Measurements from ENCODE around the gene PRAF2. TPM values are rescaled to one million over a fixed set of nuclear protein-coding genes. Genes with fewer than 3 reads are reported as not detected.

The PRAF2 gene
- total RNA-seq, 4 donors from 2014 or later, result 4.6 to 15.6 (median 9.2) TPM

DNA sequence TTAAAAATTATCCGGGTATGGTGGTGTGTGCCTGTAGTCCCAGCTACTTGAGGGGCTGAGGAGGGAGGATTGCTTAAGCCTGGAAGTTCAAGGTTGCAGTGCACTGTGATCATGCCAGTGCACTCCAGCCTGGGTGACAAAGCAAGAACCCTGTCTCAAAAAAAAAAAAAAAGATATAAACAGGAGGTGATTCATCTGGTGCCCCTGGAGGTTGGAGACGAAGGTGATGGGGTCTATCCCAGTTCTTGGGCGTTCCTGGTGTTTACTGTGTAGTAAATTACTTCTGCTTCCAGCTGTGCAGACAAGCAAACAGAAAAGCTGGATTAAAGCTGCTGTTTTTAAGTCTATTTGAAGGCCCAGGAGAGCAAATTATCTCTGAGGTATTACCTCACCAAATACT is 29.8 kb upstream of the PRAF2 start:
- H3K4me1 ChIP-seq, result no peaks in the 10 kb centered on the region
- WGBS, result 64% methylated on average over 3 of the region's 3 CpGs
- H3K27ac ChIP-seq, result no peak overlapping the region
- DNase-seq (ENCODE audit: low spot score in 2 of 2), result no peak
- no peaks in the 10 kb centered on the region for H3K27me3 ChIP-seq
- TF ChIP-seq POLR2AphosphoS5 (IDR thresholded peaks at IDR 0.05) (no peak), EP300 (IDR thresholded peaks at IDR 0.05) (no peak), POLR2A (IDR thresholded peaks at IDR 0.05) (no peak)
- TF ChIP-seq, protein P1, sequence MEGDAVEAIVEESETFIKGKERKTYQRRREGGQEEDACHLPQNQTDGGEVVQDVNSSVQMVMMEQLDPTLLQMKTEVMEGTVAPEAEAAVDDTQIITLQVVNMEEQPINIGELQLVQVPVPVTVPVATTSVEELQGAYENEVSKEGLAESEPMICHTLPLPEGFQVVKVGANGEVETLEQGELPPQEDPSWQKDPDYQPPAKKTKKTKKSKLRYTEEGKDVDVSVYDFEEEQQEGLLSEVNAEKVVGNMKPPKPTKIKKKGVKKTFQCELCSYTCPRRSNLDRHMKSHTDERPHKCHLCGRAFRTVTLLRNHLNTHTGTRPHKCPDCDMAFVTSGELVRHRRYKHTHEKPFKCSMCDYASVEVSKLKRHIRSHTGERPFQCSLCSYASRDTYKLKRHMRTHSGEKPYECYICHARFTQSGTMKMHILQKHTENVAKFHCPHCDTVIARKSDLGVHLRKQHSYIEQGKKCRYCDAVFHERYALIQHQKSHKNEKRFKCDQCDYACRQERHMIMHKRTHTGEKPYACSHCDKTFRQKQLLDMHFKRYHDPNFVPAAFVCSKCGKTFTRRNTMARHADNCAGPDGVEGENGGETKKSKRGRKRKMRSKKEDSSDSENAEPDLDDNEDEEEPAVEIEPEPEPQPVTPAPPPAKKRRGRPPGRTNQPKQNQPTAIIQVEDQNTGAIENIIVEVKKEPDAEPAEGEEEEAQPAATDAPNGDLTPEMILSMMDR (IDR thresholded peaks at IDR 0.05), result no peak
- no peaks in the 10 kb centered on the region for H3K36me3 ChIP-seq
- no peak overlapping the region for H3K4me3 ChIP-seq
- no peaks in the 10 kb centered on the region for H3K9me3 ChIP-seq

DNA sequence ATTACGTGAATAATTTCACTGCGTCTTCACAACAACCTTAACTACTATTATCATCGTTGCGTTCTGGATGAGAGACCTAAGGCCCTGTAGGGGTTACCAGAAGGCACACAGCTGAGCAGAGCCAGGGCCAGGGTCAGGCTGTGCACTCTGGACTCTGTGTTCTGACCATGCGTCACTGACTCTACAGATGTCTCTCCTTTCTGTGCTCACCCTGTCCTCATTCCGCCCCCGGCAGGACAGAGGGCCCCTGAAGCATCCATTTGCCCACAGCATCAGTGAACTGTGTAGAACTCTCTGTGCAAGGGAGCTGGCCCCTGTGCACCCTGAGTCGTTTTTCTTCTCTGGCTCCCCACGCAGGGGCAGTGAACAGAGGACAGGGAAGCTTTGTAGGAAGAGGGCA is 28.4 kb upstream of the PRAF2 start:
- H3K36me3 ChIP-seq, result no peaks in the 10 kb centered on the region
- no peak for DNase-seq (ENCODE audit: low spot score in 2 of 2)
- WGBS, result 77% methylated on average over 9 of the region's 9 CpGs
- H3K4me3 ChIP-seq, result no peak overlapping the region
- no peaks in the 10 kb centered on the region for H3K9me3 ChIP-seq
- no peak overlapping the region for H3K27ac ChIP-seq
- no peak for TF ChIP-seq POLR2A (IDR thresholded peaks at IDR 0.05)
- TF ChIP-seq, protein P1 (IDR thresholded peaks at IDR 0.05), result no peak
- no peak for TF ChIP-seq EP300 (IDR thresholded peaks at IDR 0.05)
- TF ChIP-seq POLR2AphosphoS5 (IDR thresholded peaks at IDR 0.05), result no peak
- H3K27me3 ChIP-seq, result no peaks in the 10 kb centered on the region
- no peaks in the 10 kb centered on the region for H3K4me1 ChIP-seq

DNA sequence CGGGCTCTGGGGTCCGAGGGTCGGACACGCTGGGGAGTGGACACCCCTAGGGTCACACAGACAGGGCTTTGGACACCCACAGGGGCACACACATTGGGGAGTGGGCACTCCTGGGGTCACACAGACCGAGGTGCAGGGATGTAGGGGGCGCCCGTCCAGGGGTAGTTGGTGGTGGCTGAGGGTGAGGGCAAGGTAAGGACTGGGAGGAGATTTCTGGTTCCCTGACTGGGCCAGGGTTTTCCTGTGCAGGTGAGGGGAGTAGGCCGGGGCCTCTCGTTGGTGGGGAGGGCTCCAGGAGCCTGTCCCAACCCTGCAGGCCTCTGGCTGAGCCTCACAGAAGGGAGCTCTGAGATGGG is 27.8 kb upstream of the PRAF2 start:
- no peak for DNase-seq (ENCODE audit: low spot score in 2 of 2)
- no peaks in the 10 kb centered on the region for H3K36me3 ChIP-seq
- H3K4me3 ChIP-seq, result peak overlapping the region; percentile 58
- no peaks in the 10 kb centered on the region for H3K9me3 ChIP-seq
- WGBS, result 46% methylated on average over 4 of the region's 9 CpGs
- no peaks in the 10 kb centered on the region for H3K4me1 ChIP-seq
- peak overlapping the region; percentile 54 for H3K27ac ChIP-seq
- H3K27me3 ChIP-seq, result no peaks in the 10 kb centered on the region
- TF ChIP-seq POLR2AphosphoS5 (IDR thresholded peaks at IDR 0.05) (no peak), POLR2A (IDR thresholded peaks at IDR 0.05) (no peak), EP300 (IDR thresholded peaks at IDR 0.05) (no peak)
- TF ChIP-seq, protein P1 (IDR thresholded peaks at IDR 0.05), result no peak

DNA sequence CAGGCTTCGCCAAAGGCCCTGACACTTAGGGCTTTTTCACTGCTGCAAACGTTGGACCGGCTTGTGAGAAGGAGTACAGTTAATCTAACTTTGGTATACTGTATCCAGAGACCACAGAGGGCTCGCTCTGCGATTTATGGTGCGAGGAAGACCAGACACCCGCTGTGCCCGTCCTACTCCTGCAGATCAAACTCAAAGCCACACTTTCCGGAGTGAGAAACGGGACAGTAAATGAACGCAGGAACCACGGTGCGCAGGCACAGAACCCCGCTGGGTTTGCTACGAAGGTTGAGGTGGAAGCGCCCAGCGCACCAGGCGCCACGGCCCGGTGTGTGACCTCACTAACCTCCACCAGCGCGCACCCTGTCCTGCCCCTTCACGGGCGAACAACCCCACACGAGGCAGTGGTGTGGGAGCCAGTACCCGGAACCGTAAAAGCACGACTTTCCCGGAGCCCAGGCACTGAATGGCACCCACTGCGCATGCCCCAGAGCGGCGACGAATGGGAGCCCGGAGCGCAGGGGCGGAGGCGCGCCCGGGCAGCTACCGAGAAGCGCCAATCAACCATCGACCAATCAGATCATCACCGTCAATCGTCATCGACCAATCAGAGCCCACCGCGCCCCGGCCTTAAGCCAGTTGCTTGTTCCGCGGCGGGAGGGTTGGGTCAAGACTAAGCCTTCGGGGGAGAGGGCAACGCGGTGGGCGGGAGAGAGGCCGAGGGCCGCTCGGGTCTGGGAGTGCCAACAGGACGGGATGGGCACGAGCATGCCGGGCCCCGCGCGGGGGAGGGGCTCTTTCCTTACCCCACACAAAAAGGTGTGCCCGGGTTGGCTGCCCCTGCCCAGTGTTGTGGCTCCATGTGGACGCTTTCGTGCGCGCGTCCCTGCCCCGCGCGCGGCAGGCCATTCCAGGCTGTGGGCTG is 27.2 kb upstream of the PRAF2 start:
- Histone ChIP-seq H3K4me1 (no peaks in the 10 kb centered on the region), H3K36me3 (no peaks in the 10 kb centered on the region), H3K9me3 (no peaks in the 10 kb centered on the region), H3K27ac (peak overlapping the region; percentile 80), H3K27me3 (no peaks in the 10 kb centered on the region), H3K4me3 (peak overlapping the region; percentile 58)
- DNase-seq (ENCODE audit: low spot score in 2 of 2), result peak; percentile 92 to 94
- WGBS, result 33% methylated on average over 15 of the region's 74 CpGs
- TF ChIP-seq POLR2AphosphoS5 (IDR thresholded peaks at IDR 0.05) (peak in 1 of 3 donors; percentile 19), POLR2A (IDR thresholded peaks at IDR 0.05) (no peak)
- TF ChIP-seq, protein P1 (IDR thresholded peaks at IDR 0.05), result no peak

DNA sequence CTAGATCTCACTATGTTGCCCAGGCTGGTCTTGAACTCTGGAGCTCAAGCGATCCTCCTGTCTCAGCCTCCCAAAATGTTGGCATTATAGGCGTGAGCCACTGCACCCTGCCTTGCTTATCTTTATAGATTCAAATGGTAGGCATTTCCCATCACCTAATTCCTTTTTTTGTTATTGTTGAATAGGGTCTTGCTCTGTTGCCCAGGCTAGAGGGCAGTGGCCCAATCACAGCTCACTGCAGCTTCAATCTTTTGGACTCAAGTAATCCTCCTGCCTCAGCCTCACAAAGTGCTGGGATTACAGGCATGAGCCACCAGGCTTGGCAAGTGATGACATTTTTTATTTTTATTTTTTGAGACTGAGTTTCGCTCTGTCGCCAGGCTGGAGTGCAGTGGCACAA is 22.6 kb upstream of the PRAF2 start:
- DNase-seq (ENCODE audit: low spot score in 2 of 2), result no peak
- Histone ChIP-seq H3K27me3 (no peaks in the 10 kb centered on the region), H3K9me3 (no peaks in the 10 kb centered on the region), H3K27ac (no peak overlapping the region), H3K4me3 (no peak overlapping the region), H3K36me3 (no peaks in the 10 kb centered on the region), H3K4me1 (no peaks in the 10 kb centered on the region)
- 89% methylated on average over 4 of the region's 4 CpGs for WGBS
- TF ChIP-seq, protein P1 (IDR thresholded peaks at IDR 0.05), result no peak
- no peak for TF ChIP-seq POLR2A (IDR thresholded peaks at IDR 0.05)
- TF ChIP-seq POLR2AphosphoS5 (IDR thresholded peaks at IDR 0.05), result no peak
- no peak for TF ChIP-seq EP300 (IDR thresholded peaks at IDR 0.05)
